Fibroblast of pulmonary artery (primary cell): Measurements from ENCODE around the gene COMT.
A peak's percentile ranks its signal among the peaks of the same experiment; 100 is the strongest.

Experiments
- DNase-seq: peaks from one replicate; pipeline ENCODE4 v3.0.0-alpha.2; 2010; ENCODE audit warnings: low read depth
- H3K4me3 ChIP-seq: replicated peaks from 2 replicates; pipeline ENCODE4 v1.5.1; 2011; ENCODE audit warnings: low read depth, mild to moderate bottlenecking, control low read depth, low read length, moderate library complexity
- TF ChIP-seq, protein P1 (sequence below): IDR thresholded peaks from 2 replicates; pipeline ENCODE4 v1.5.1; 2011; ENCODE audit warnings: mild to moderate bottlenecking, control low read depth, low read length, inconsistent platforms; ENCODE audit errors: missing control alignments

COMT gene

DNA sequence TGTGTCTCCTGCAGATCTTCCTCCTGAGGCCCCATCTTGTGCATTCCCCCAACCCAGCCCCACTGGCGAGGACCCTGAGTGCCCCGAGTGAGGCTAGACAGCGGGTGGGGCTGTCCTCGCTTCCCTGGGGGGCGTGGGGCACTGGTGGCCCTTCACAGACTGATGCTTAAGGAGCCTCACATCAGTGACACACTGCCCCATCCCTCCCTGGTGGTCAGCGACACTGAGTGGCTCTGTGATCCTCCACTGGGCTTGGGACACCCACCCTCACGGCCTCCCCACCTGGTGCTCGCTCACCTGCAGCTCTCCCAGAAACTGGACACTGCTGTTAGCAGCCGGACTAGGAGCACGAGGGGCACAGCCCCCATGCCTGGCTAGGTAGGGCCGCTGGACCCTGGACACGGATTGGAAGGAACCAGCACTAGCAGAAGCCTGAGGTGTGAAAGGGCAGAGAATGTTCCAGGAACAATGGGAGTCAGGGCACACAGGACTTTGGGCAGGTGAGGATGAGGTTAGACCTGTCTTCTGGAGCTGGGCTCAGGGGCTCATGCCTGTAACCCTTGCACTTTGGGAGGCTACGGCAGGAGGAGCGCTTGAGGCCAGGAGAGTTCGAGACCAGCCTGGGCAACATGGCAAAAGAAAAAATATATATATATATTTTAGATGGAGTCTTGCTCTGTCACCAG lies 23.3 kb downstream of the COMT start:
- no peak for DNase-seq
- TF ChIP-seq, protein P1, sequence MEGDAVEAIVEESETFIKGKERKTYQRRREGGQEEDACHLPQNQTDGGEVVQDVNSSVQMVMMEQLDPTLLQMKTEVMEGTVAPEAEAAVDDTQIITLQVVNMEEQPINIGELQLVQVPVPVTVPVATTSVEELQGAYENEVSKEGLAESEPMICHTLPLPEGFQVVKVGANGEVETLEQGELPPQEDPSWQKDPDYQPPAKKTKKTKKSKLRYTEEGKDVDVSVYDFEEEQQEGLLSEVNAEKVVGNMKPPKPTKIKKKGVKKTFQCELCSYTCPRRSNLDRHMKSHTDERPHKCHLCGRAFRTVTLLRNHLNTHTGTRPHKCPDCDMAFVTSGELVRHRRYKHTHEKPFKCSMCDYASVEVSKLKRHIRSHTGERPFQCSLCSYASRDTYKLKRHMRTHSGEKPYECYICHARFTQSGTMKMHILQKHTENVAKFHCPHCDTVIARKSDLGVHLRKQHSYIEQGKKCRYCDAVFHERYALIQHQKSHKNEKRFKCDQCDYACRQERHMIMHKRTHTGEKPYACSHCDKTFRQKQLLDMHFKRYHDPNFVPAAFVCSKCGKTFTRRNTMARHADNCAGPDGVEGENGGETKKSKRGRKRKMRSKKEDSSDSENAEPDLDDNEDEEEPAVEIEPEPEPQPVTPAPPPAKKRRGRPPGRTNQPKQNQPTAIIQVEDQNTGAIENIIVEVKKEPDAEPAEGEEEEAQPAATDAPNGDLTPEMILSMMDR = no peak
- H3K4me3 ChIP-seq = no peak overlapping the region

DNA sequence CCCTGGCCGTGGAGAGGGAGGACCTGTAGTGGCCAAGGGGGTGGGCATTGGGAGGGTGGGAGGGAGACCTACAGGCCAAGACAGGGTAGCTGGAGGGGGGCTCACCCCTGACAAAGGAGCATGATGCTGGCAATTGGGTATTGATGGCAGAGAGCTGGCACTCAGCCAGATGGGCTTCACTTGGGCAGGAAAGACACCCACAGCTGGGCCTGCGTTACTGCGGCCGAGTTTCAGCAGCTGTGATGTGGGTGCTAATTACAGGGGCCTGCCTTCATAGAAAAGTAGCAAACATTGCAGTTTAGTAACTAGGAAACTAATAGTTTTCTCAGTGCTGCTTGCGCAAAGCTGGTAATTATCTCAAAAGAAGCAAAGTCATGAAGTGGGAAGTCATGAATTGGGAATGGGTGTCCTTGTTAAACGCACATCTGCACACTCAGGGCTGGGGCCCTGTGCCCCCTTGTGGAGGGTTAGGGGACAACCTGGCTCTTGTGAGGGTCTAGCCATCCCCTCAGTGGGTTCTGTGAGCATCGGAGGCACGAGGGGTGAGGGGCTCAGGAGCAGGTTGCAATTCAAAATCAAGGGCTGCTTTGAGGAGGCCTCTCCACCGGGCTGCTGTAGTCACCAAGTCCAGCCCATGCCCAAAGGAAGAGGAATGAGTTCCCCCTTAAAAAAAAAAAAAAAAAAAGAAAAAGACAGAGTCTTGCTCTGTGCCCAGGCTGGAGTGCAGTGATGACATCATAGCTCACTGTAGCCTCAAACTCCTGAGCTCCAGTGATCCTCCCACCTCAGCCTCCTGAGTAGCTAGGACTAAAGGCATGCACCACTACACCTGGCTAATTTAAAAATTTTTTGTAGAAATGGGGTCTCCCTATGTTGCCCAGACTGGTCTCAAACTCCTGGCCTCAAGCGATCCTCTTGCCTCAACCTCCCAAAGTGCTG lies 24.5 kb downstream of the COMT start:
- DNase-seq = peak; percentile 20
- TF ChIP-seq, protein P1 = peak; percentile 48
- H3K4me3 ChIP-seq = no peak overlapping the region

DNA sequence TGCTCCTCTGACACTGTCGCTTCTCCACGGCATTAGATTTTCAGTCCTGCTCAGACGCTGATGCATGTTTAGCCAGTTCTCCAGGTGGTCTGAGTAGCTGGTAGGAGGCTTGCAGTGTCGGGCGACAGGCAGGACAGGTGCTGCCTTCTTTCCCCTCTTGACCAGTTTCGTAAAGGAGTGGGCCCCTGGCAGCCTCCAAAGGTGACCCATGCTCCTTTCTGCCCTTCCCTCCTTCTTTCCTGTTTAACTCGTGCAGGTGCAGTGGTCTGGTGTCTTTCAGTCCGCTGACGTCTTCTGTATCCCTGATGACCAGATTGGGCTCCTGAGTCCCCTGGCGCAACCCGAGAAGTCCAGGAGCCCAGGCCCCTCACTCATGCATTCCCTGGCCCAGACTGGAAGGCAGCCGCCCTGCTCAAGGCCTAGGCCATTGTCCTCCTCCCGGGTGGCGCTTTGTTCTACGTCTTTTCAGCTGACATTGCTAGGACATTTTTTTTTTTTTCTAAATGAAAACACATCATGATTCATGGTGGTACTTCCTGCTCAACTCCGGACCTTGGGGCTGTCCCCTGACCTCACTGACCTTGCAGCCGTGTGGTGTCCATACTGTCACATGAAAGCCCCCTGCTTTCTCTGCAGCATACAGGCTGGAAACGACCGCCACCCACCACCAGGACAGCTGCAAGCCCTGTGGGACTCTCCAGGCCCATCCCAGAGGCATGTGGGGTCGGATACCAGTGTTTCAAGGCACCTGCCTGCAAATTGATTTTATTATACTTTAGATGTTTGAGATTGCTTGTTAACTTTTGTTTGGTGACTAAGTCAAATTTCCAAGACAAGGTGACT lies 25.6 kb downstream of the COMT start:
- no peak overlapping the region for H3K4me3 ChIP-seq
- TF ChIP-seq, protein P1 = no peak
- no peak for DNase-seq

DNA sequence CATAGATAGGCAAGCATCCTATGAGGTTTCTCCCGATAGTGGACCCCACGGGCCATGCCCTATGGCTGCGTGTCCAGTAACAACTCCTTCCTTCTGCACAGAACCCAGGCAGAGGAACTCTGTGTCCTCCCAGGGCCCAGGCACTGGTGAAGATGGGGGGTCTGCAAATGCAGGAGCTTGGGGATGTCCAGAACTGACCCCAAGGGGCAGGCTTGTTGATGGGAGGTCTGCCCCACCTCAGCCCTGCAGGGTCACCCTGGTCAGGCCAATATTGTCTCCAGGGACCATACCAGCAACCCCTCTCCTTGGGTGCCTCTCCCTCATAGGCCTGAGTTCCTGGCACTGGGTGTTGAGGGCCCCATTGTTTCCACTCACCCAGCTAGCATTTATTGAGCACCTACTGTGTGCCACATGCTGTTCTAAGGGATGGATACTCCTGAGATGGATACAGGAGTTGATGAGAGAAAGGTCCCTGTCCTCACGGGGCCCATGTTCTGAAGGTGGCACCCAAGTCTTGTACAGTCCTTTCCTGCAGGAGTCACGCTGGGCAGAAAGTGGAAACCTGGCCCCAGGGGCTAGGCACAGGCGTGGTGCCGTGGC lies 26.4 kb downstream of the COMT start:
- H3K4me3 ChIP-seq = no peak overlapping the region
- no peak for DNase-seq
- TF ChIP-seq, protein P1 = no peak

DNA sequence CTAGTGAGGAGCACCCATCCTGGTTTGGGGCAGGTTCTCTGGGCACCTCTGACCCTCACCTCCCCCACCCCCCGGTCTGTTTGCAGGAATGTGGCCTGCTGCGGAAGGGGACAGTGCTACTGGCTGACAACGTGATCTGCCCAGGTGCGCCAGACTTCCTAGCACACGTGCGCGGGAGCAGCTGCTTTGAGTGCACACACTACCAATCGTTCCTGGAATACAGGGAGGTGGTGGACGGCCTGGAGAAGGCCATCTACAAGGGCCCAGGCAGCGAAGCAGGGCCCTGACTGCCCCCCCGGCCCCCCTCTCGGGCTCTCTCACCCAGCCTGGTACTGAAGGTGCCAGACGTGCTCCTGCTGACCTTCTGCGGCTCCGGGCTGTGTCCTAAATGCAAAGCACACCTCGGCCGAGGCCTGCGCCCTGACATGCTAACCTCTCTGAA lies 26.9 kb downstream of the COMT start:
- DNase-seq = no peak
- TF ChIP-seq, protein P1 = no peak

DNA sequence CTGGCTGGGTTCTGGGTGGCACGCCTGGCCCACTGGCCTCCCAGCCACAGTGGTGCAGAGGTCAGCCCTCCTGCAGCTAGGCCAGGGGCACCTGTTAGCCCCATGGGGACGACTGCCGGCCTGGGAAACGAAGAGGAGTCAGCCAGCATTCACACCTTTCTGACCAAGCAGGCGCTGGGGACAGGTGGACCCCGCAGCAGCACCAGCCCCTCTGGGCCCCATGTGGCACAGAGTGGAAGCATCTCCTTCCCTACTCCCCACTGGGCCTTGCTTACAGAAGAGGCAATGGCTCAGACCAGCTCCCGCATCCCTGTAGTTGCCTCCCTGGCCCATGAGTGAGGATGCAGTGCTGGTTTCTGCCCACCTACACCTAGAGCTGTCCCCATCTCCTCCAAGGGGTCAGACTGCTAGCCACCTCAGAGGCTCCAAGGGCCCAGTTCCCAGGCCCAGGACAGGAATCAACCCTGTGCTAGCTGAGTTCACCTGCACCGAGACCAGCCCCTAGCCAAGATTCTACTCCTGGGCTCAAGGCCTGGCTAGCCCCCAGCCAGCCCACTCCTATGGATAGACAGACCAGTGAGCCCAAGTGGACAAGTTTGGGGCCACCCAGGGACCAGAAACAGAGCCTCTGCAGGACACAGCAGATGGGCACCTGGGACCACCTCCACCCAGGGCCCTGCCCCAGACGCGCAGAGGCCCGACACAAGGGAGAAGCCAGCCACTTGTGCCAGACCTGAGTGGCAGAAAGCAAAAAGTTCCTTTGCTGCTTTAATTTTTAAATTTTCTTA lies 27.8 kb downstream of the COMT start:
- H3K4me3 ChIP-seq = no peak overlapping the region
- TF ChIP-seq, protein P1 = no peak
- DNase-seq = no peak

More for the DNA sequence above, 26.9 kb downstream of the COMT start:
- no peak overlapping the region for H3K4me3 ChIP-seq
